ENCODE results near the gene NME9. TPM values are rescaled to one million over a fixed set of nuclear protein-coding genes. Genes with fewer than 3 reads are reported as not detected.

NME9 gene
- total RNA-seq, 1 donor from 2014 or later, result 0.47 TPM

GRCh38 chr3:138363322-138363721 lies 33.7 kb upstream of the NME9 start:
- Mint-ChIP-seq H3K9me3 (ENCODE audit: unreplicated experiment) (peaks cover 6% of the 10 kb centered on the region), H3K4me3 (ENCODE audit: unreplicated experiment) (no peak overlapping the region), H3K4me1 (ENCODE audit: low read depth, unreplicated experiment) (peaks cover 9% of the 10 kb centered on the region), H3K27ac (ENCODE audit: unreplicated experiment) (no peak overlapping the region), H3K36me3 (ENCODE audit: unreplicated experiment) (no peaks in the 10 kb centered on the region), H3K27me3 (ENCODE audit: unreplicated experiment) (peaks cover 3% of the 10 kb centered on the region)
- TF ChIP-seq CTCF (IDR thresholded peaks at IDR 0.05; ENCODE audit: partially characterized antibody, unreplicated experiment), result no peak
- DNase-seq, result no peak

GRCh38 chr3:138362538-138362937 lies 32.9 kb upstream of the NME9 start:
- no peak for TF ChIP-seq CTCF (IDR thresholded peaks at IDR 0.05; ENCODE audit: partially characterized antibody, unreplicated experiment)
- Mint-ChIP-seq H3K4me1 (ENCODE audit: low read depth, unreplicated experiment) (peaks cover 7% of the 10 kb centered on the region), H3K27ac (ENCODE audit: unreplicated experiment) (no peak overlapping the region), H3K9me3 (ENCODE audit: unreplicated experiment) (peaks cover 4% of the 10 kb centered on the region), H3K4me3 (ENCODE audit: unreplicated experiment) (no peak overlapping the region), H3K36me3 (ENCODE audit: unreplicated experiment) (no peaks in the 10 kb centered on the region), H3K27me3 (ENCODE audit: unreplicated experiment) (peaks cover 3% of the 10 kb centered on the region)
- DNase-seq, result no peak

- Mint-ChIP-seq H3K27ac (ENCODE audit: unreplicated experiment) (no peak overlapping the region), H3K4me1 (ENCODE audit: low read depth, unreplicated experiment) (peaks cover 7% of the 10 kb centered on the region), H3K4me3 (ENCODE audit: unreplicated experiment) (no peak overlapping the region), H3K27me3 (ENCODE audit: unreplicated experiment) (peaks cover 3% of the 10 kb centered on the region), H3K36me3 (ENCODE audit: unreplicated experiment) (no peaks in the 10 kb centered on the region), H3K9me3 (ENCODE audit: unreplicated experiment) (peaks cover 5% of the 10 kb centered on the region)
- no peak for DNase-seq
- no peak for TF ChIP-seq CTCF (IDR thresholded peaks at IDR 0.05; ENCODE audit: partially characterized antibody, unreplicated experiment)
Measured at GRCh38 chr3:138361561-138361971, 31.9 kb upstream of the NME9 start.

GRCh38 chr3:138360869-138361525 lies 31.3 kb upstream of the NME9 start:
- Mint-ChIP-seq H3K36me3 (ENCODE audit: unreplicated experiment) (no peaks in the 10 kb centered on the region), H3K4me1 (ENCODE audit: low read depth, unreplicated experiment) (peaks cover 7% of the 10 kb centered on the region), H3K27ac (ENCODE audit: unreplicated experiment) (no peak overlapping the region), H3K9me3 (ENCODE audit: unreplicated experiment) (peaks cover 5% of the 10 kb centered on the region), H3K27me3 (ENCODE audit: unreplicated experiment) (peaks cover 3% of the 10 kb centered on the region), H3K4me3 (ENCODE audit: unreplicated experiment) (no peak overlapping the region)
- TF ChIP-seq CTCF (IDR thresholded peaks at IDR 0.05; ENCODE audit: partially characterized antibody, unreplicated experiment), result no peak
- DNase-seq, result no peak

All from glutamatergic neuron (in vitro differentiated cells).